ENCODE measurements around the gene NYAP2. TPM values are rescaled to one million over a fixed set of nuclear protein-coding genes. Genes with fewer than 3 reads are reported as not detected.

The NYAP2 gene
- total RNA-seq, 2 donors from 2014 or later: not detected

DNA sequence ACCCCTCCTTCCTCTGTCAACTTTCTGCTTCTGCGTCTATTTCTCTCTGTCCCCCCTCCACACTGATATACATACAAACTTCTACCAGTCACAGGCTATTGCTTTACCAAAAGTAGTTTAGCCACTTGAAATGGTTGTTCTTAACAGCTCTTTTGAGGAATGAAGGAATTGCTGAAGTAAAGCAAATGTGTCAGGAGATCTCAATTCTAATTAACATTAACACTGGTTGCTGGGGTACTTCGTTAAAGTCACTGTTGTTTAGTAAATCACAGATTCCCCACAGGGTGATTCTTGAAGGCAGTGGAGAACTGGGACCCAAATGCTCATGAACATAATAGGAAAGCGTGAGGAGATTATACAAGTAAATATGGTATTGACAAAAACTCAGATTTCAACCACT, 232.8 kb downstream of the NYAP2 start:
- no peaks in the 10 kb centered on the region for H3K9me3 Mint-ChIP-seq
- Histone ChIP-seq H3K4me1 (ENCODE audit: control insufficient read depth, insufficient read depth, low read length) (no peaks in the 10 kb centered on the region), H3K9me3 (ENCODE audit: control insufficient read depth, low read length) (no peaks in the 10 kb centered on the region), H3K9ac (ENCODE audit: extremely low read depth, low read length, poor library complexity, severe bottlenecking) (no peak overlapping the region), H3K4me3 (ENCODE audit: low read length) (no peak overlapping the region), H3K36me3 (ENCODE audit: control insufficient read depth, insufficient read depth, low read length) (no peaks in the 10 kb centered on the region), H3K27me3 (ENCODE audit: control insufficient read depth, insufficient read depth, low read length, poor library complexity, severe bottlenecking) (no peaks in the 10 kb centered on the region), H3K27ac (ENCODE audit: low read depth, low read length) (no peak overlapping the region)
- H3K27ac Mint-ChIP-seq: no peak overlapping the region
- WGBS, 2 experiments (ENCODE audit: insufficient coverage in 1 of 2, insufficient read length in 1 of 2): 84% methylated on average over 2 of the region's 3 CpGs; no CpG with 5 or more reads in 1 of the 2 experiments
- H3K27me3 Mint-ChIP-seq (ENCODE audit: insufficient read depth): no peaks in the 10 kb centered on the region
- H3K4me3 Mint-ChIP-seq: no peak overlapping the region
- H3K4me1 Mint-ChIP-seq: no peaks in the 10 kb centered on the region
- DNase-seq: no peak
- TF ChIP-seq, protein P1, sequence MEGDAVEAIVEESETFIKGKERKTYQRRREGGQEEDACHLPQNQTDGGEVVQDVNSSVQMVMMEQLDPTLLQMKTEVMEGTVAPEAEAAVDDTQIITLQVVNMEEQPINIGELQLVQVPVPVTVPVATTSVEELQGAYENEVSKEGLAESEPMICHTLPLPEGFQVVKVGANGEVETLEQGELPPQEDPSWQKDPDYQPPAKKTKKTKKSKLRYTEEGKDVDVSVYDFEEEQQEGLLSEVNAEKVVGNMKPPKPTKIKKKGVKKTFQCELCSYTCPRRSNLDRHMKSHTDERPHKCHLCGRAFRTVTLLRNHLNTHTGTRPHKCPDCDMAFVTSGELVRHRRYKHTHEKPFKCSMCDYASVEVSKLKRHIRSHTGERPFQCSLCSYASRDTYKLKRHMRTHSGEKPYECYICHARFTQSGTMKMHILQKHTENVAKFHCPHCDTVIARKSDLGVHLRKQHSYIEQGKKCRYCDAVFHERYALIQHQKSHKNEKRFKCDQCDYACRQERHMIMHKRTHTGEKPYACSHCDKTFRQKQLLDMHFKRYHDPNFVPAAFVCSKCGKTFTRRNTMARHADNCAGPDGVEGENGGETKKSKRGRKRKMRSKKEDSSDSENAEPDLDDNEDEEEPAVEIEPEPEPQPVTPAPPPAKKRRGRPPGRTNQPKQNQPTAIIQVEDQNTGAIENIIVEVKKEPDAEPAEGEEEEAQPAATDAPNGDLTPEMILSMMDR (conservative IDR thresholded peaks at IDR 0.05): no peak
- H3K36me3 Mint-ChIP-seq (ENCODE audit: low read depth): no peaks in the 10 kb centered on the region

DNA sequence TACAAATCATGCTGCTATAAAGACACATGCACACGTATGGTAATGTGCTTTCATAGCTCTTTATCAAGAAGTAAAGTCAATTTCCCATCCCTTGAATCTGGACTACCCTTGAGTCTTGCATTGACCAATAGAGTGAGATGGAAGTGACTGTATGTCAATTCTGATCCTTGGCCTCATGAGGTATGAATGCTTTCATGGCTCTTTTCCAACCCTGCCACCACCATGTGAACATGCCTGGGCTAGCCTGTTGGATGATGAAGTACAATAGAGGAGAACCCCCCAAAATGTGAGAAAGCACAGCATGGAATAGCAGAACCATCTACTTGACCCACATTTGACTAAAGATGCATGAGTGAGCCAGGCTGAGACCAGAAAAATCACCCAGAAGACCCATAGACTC, 237.0 kb downstream of the NYAP2 start:
- H3K9me3 ChIP-seq (ENCODE audit: control insufficient read depth, low read length): no peaks in the 10 kb centered on the region
- H3K36me3 ChIP-seq (ENCODE audit: control insufficient read depth, insufficient read depth, low read length): no peaks in the 10 kb centered on the region
- no peak overlapping the region for H3K27ac ChIP-seq (ENCODE audit: low read depth, low read length)
- no peak overlapping the region for H3K4me3 Mint-ChIP-seq
- no peaks in the 10 kb centered on the region for H3K27me3 ChIP-seq (ENCODE audit: control insufficient read depth, insufficient read depth, low read length, poor library complexity, severe bottlenecking)
- no peak overlapping the region for H3K4me3 ChIP-seq (ENCODE audit: low read length)
- no peaks in the 10 kb centered on the region for H3K36me3 Mint-ChIP-seq (ENCODE audit: low read depth)
- TF ChIP-seq, protein P1 (conservative IDR thresholded peaks at IDR 0.05): no peak
- no peaks in the 10 kb centered on the region for H3K4me1 ChIP-seq (ENCODE audit: control insufficient read depth, insufficient read depth, low read length)
- no peak overlapping the region for H3K27ac Mint-ChIP-seq
- no peaks in the 10 kb centered on the region for H3K4me1 Mint-ChIP-seq
- DNase-seq: no peak
- no peaks in the 10 kb centered on the region for H3K27me3 Mint-ChIP-seq (ENCODE audit: insufficient read depth)
- H3K9ac ChIP-seq (ENCODE audit: extremely low read depth, low read length, poor library complexity, severe bottlenecking): no peak overlapping the region
- no peaks in the 10 kb centered on the region for H3K9me3 Mint-ChIP-seq
- 90 to 100% methylated on average over 1 of the region's 1 CpG for WGBS, 2 experiments (ENCODE audit: insufficient coverage in 1 of 2, insufficient read length in 1 of 2)

DNA sequence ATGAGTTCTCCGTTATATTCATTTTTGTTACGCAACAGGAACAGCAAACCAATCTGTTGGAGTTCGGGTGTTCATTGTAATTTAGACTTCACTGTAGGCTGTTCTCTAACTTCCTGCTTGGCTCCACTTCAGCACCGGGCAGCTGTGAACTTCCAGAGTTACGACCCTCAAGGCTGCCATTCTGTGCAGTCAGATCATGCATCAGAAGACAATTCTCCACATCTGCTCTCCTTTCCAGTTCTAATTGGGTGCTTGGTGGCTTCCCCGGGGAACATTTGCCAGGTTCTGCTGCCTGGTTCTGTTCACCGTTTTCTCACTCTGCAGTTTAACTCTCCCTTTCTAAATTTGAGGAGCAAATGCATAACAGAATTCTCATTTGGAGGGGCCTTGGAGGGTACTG, 237.7 kb downstream of the NYAP2 start:
- no peak overlapping the region for H3K9ac ChIP-seq (ENCODE audit: extremely low read depth, low read length, poor library complexity, severe bottlenecking)
- no peak for DNase-seq
- H3K27me3 Mint-ChIP-seq (ENCODE audit: insufficient read depth): no peaks in the 10 kb centered on the region
- H3K4me1 Mint-ChIP-seq: no peaks in the 10 kb centered on the region
- no peak overlapping the region for H3K27ac ChIP-seq (ENCODE audit: low read depth, low read length)
- H3K9me3 ChIP-seq (ENCODE audit: control insufficient read depth, low read length): no peaks in the 10 kb centered on the region
- no peaks in the 10 kb centered on the region for H3K4me1 ChIP-seq (ENCODE audit: control insufficient read depth, insufficient read depth, low read length)
- H3K9me3 Mint-ChIP-seq: no peaks in the 10 kb centered on the region
- no peaks in the 10 kb centered on the region for H3K36me3 ChIP-seq (ENCODE audit: control insufficient read depth, insufficient read depth, low read length)
- WGBS, 2 experiments (ENCODE audit: insufficient coverage in 1 of 2, insufficient read length in 1 of 2): 84 to 90% methylated on average over 5 to 7 of the region's 7 CpGs
- TF ChIP-seq, protein P1 (conservative IDR thresholded peaks at IDR 0.05): no peak
- no peak overlapping the region for H3K4me3 ChIP-seq (ENCODE audit: low read length)
- H3K27ac Mint-ChIP-seq: no peak overlapping the region
- no peaks in the 10 kb centered on the region for H3K36me3 Mint-ChIP-seq (ENCODE audit: low read depth)
- no peak overlapping the region for H3K4me3 Mint-ChIP-seq
- no peaks in the 10 kb centered on the region for H3K27me3 ChIP-seq (ENCODE audit: control insufficient read depth, insufficient read depth, low read length, poor library complexity, severe bottlenecking)

Measured in endodermal cell (in vitro differentiated cells).